ENCODE measurements around the gene COLGALT1. TPM values are rescaled to one million over a fixed set of nuclear protein-coding genes. Genes with fewer than 3 reads are reported as not detected.

Gene COLGALT1
- total and polyA plus RNA-seq, 2 experiments from 2014 or later = 54.9 to 61.3 TPM

DNA sequence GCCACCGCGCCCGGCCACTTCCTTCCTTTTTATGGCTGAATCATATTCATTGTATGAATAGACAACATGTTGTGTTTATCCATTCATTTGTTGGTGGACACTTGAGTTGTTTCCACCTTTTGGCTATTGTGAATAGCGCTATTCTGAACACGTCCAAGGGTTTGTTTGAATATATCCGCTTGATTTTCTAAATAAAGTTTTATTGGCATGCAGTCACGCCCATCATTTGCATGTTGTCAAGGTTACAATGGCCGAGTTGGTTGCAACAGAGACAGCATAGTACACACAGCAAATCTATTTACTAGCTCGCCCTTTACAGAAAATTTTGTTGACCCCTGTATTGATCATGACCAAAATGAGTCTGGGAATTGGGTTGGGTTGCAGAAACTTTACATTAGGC lies 43.5 kb downstream of the COLGALT1 start:
- Histone ChIP-seq H3K4me2 (no peak overlapping the region), H3K79me2 (no peaks in the 10 kb centered on the region), H2AFZ (no peak overlapping the region), H4K20me1 (ENCODE audit: insufficient read depth, poor library complexity, severe bottlenecking) (no peaks in the 10 kb centered on the region), H3K27me3 (peaks cover 22% of the 10 kb centered on the region), H3K9me2 (replicated peaks; ENCODE audit: insufficient read depth) (no peaks in the 10 kb centered on the region), H3K36me3 (replicated peaks; ENCODE audit: insufficient read depth, low read depth) (no peaks in the 10 kb centered on the region), H3K9me3 (ENCODE audit: low read depth) (no peaks in the 10 kb centered on the region), H3K4me1 (ENCODE audit: insufficient read depth) (no peaks in the 10 kb centered on the region), H3K27ac (no peak overlapping the region), H3K4me3 (no peak overlapping the region)
- 91% methylated on average over 9 of the region's 9 CpGs for WGBS (ENCODE audit: low lambda C conversion rate, missing lambda C conversion rate)
- TF ChIP-seq CTCF (IDR thresholded peaks at IDR 0.05; ENCODE audit: poor library complexity) = no peak
- TF ChIP-seq EZH2 (IDR thresholded peaks at IDR 0.05; ENCODE audit: borderline replicate concordance) = no peak
- TF ChIP-seq EZH2phosphoT487 (IDR thresholded peaks at IDR 0.05; ENCODE audit: low read depth, severe bottlenecking, unreplicated experiment) = no peak
- DNase-seq (ENCODE audit: low spot score) = no peak

DNA sequence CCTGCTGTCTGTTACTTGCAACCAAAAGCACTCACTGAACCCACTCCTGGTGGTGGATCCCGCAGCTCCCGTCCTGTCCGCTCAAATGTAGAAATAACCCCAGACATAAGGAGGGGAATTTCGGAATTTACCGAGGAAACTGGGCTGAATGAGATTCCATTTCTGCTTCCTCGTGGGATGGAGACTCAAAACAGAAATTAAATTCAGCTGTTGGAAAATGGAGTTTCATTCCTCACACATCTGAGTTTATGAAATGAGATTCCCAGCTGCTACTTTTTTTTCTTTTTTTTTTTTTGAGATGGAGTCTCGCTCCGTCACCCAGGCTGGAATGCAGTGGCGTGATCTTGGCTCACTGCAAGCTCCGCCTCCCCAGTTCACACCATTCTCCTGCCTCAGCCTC lies 44.3 kb downstream of the COLGALT1 start:
- Histone ChIP-seq H3K27ac (no peak overlapping the region), H3K27me3 (peaks cover 28% of the 10 kb centered on the region), H3K4me2 (no peak overlapping the region), H3K9me3 (ENCODE audit: low read depth) (no peaks in the 10 kb centered on the region), H3K79me2 (no peaks in the 10 kb centered on the region), H3K4me3 (no peak overlapping the region), H4K20me1 (ENCODE audit: insufficient read depth, poor library complexity, severe bottlenecking) (no peaks in the 10 kb centered on the region), H3K4me1 (ENCODE audit: insufficient read depth) (no peaks in the 10 kb centered on the region), H2AFZ (no peak overlapping the region), H3K36me3 (replicated peaks; ENCODE audit: insufficient read depth, low read depth) (no peaks in the 10 kb centered on the region), H3K9me2 (replicated peaks; ENCODE audit: insufficient read depth) (no peaks in the 10 kb centered on the region)
- TF ChIP-seq EZH2 (IDR thresholded peaks at IDR 0.05; ENCODE audit: borderline replicate concordance) (no peak), CTCF (IDR thresholded peaks at IDR 0.05; ENCODE audit: poor library complexity) (no peak), EZH2phosphoT487 (IDR thresholded peaks at IDR 0.05; ENCODE audit: low read depth, severe bottlenecking, unreplicated experiment) (no peak)
- 88% methylated on average over 8 of the region's 10 CpGs for WGBS (ENCODE audit: low lambda C conversion rate, missing lambda C conversion rate)
- no peak for DNase-seq (ENCODE audit: low spot score)

GRCh38 chr19:17601683-17602082 lies 46.2 kb downstream of the COLGALT1 start:
- no peaks in the 10 kb centered on the region for H4K20me1 ChIP-seq (ENCODE audit: insufficient read depth, poor library complexity, severe bottlenecking)
- no peaks in the 10 kb centered on the region for H3K9me2 ChIP-seq (replicated peaks; ENCODE audit: insufficient read depth)
- H3K9me3 ChIP-seq (ENCODE audit: low read depth) = no peaks in the 10 kb centered on the region
- no peak overlapping the region for H3K27ac ChIP-seq
- DNase-seq (ENCODE audit: low spot score) = no peak
- H3K4me1 ChIP-seq (ENCODE audit: insufficient read depth) = peaks cover 5% of the 10 kb centered on the region
- no peak overlapping the region for H3K4me3 ChIP-seq
- H2AFZ ChIP-seq = no peak overlapping the region
- TF ChIP-seq EZH2phosphoT487 (IDR thresholded peaks at IDR 0.05; ENCODE audit: low read depth, severe bottlenecking, unreplicated experiment) (no peak), EZH2 (IDR thresholded peaks at IDR 0.05; ENCODE audit: borderline replicate concordance) (no peak), CTCF (IDR thresholded peaks at IDR 0.05; ENCODE audit: poor library complexity) (no peak)
- no peaks in the 10 kb centered on the region for H3K36me3 ChIP-seq (replicated peaks; ENCODE audit: insufficient read depth, low read depth)
- H3K27me3 ChIP-seq = peaks cover 28% of the 10 kb centered on the region
- H3K79me2 ChIP-seq = no peaks in the 10 kb centered on the region
- WGBS (ENCODE audit: low lambda C conversion rate, missing lambda C conversion rate) = 52% methylated on average over 9 of the region's 9 CpGs
- no peak overlapping the region for H3K4me2 ChIP-seq

DNA sequence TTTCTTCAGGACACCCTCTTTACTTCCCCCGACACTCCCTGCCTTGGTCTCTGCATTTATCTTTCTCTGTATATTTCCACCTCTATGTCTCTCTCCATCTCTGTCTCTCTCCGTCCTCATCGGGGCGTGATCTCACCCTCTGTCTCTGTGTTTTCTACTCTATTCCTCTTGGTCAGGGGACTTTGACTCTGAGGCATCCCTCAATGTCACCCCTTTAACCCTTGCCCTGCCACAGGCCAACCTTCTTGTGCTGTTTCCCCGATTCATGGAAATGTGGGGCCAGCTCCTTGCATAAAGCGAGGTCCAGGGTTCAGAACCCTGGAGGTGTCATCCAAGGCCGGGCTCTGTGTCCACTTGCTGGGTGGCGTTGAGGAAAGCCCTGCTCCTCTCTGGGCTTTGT lies 46.8 kb downstream of the COLGALT1 start:
- no peak overlapping the region for H3K27ac ChIP-seq
- peaks cover 5% of the 10 kb centered on the region for H3K4me1 ChIP-seq (ENCODE audit: insufficient read depth)
- H3K9me3 ChIP-seq (ENCODE audit: low read depth) = no peaks in the 10 kb centered on the region
- no peaks in the 10 kb centered on the region for H4K20me1 ChIP-seq (ENCODE audit: insufficient read depth, poor library complexity, severe bottlenecking)
- H3K36me3 ChIP-seq (replicated peaks; ENCODE audit: insufficient read depth, low read depth) = no peaks in the 10 kb centered on the region
- H2AFZ ChIP-seq = no peak overlapping the region
- no peaks in the 10 kb centered on the region for H3K9me2 ChIP-seq (replicated peaks; ENCODE audit: insufficient read depth)
- H3K27me3 ChIP-seq = peaks cover 28% of the 10 kb centered on the region
- no peak for TF ChIP-seq CTCF (IDR thresholded peaks at IDR 0.05; ENCODE audit: poor library complexity)
- TF ChIP-seq EZH2phosphoT487 (IDR thresholded peaks at IDR 0.05; ENCODE audit: low read depth, severe bottlenecking, unreplicated experiment) = no peak
- no peak for TF ChIP-seq EZH2 (IDR thresholded peaks at IDR 0.05; ENCODE audit: borderline replicate concordance)
- no peaks in the 10 kb centered on the region for H3K79me2 ChIP-seq
- DNase-seq (ENCODE audit: low spot score) = no peak
- H3K4me2 ChIP-seq = no peak overlapping the region
- WGBS (ENCODE audit: low lambda C conversion rate, missing lambda C conversion rate) = 52% methylated on average over 8 of the region's 8 CpGs
- no peak overlapping the region for H3K4me3 ChIP-seq
